Nephron progenitor cell (in vitro differentiated cells): ENCODE measurements around the gene AK2.

Experiments used
- DNase-seq: peaks from one replicate; pipeline ENCODE4 v3.0.0; 2021
- H3K27ac Mint-ChIP-seq: 2 replicates; pipeline ENCODE4 v1.8.0; 2021; ENCODE audit warnings: mild to moderate bottlenecking, moderate library complexity, mixed read lengths
- H3K27me3 Mint-ChIP-seq: 2 replicates; pipeline ENCODE4 v1.8.0; 2021; ENCODE audit warnings: mild to moderate bottlenecking, low read depth, mixed read lengths; ENCODE audit not compliant: poor library complexity
- H3K36me3 Mint-ChIP-seq: 2 replicates; pipeline ENCODE4 v1.8.0; 2021; ENCODE audit warnings: low read depth, mixed read lengths
- H3K4me1 Mint-ChIP-seq: 2 replicates; pipeline ENCODE4 v1.8.0; 2021; ENCODE audit warnings: mixed read lengths
- H3K4me3 Mint-ChIP-seq: 2 replicates; pipeline ENCODE4 v1.8.0; 2021; ENCODE audit warnings: mild to moderate bottlenecking, moderate library complexity, mixed read lengths
- H3K9me3 Mint-ChIP-seq: 2 replicates; pipeline ENCODE4 v1.8.0; 2021; ENCODE audit warnings: mild to moderate bottlenecking, moderate library complexity, mixed read lengths
- TF ChIP-seq, protein P1 (sequence below): fragments of 200-600 bp; sonication (generic); IDR thresholded peaks from 2 replicates; pipeline ENCODE4 v1.5.0; 2021; ENCODE audit warnings: antibody characterized with exemption

Gene AK2

DNA sequence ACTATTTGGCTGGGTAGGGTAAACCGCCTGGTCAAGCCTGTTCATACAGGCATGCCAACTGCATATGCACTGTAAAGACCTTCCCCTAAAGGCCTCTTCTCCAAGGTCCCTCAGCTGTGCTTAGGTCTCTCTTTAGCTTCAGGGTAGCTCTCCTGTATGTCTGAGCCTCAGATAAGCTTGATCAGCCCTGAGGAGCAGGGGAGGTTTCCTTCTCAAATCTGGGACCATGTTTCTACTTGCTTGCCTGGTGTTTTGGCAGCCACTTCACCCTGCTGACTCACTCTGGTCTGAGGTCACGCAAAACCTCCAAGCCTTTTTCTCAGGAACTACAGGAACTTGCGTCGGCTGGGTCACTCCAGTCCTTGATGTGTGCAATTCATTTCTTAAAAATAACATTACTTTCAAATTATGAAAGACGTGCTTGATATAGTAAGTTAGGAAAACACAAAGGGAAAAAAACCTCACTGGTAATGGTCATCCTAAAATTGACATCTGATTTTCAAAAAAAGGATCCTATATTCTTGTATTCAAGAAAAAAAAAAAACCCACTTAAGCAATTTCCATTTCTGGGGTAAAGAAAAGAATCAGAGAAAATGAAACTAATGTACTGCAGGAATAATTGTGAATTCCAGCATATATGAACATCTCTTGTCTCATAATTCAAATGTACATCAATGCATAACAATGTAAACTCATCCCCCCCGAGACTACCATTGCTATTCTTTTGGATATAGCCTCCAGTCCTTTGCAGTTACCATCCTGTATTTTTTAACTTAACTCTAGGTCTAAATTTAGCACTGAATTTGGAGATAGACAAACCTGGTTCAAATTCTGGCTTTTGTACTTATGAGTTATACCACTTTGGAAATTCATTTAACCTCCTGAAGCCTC, 47.3 kb downstream of the AK2 start:
- Mint-ChIP-seq H3K27ac (no peak overlapping the region), H3K9me3 (no peaks in the 10 kb centered on the region), H3K4me1 (peaks cover 24% of the 10 kb centered on the region), H3K4me3 (no peak overlapping the region), H3K36me3 (no peaks in the 10 kb centered on the region), H3K27me3 (peaks cover 16% of the 10 kb centered on the region)
- TF ChIP-seq, protein P1, sequence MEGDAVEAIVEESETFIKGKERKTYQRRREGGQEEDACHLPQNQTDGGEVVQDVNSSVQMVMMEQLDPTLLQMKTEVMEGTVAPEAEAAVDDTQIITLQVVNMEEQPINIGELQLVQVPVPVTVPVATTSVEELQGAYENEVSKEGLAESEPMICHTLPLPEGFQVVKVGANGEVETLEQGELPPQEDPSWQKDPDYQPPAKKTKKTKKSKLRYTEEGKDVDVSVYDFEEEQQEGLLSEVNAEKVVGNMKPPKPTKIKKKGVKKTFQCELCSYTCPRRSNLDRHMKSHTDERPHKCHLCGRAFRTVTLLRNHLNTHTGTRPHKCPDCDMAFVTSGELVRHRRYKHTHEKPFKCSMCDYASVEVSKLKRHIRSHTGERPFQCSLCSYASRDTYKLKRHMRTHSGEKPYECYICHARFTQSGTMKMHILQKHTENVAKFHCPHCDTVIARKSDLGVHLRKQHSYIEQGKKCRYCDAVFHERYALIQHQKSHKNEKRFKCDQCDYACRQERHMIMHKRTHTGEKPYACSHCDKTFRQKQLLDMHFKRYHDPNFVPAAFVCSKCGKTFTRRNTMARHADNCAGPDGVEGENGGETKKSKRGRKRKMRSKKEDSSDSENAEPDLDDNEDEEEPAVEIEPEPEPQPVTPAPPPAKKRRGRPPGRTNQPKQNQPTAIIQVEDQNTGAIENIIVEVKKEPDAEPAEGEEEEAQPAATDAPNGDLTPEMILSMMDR = no peak
- no peak for DNase-seq

DNA sequence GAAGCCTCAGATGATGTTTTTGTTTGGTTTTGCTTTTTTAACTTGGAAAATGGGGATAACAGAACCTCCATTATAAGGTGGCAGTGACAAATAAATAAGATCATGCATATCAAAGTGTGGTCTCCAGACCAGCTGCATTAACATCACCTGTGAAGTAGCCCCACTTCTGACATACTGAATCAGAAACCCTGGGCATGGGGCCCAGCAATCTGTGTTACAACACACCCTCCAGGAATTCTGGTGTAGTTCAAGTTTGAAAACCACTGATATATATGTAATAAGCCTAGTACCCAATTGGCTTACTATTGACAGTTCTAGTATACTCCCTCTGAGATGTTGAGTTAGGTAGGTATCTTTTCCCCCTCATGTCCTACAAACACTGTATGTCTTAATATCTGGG, 48.0 kb downstream of the AK2 start:
- H3K27me3 Mint-ChIP-seq = peaks cover 20% of the 10 kb centered on the region
- no peak overlapping the region for H3K4me3 Mint-ChIP-seq
- TF ChIP-seq, protein P1 = no peak
- H3K9me3 Mint-ChIP-seq = no peaks in the 10 kb centered on the region
- peaks cover 24% of the 10 kb centered on the region for H3K4me1 Mint-ChIP-seq
- no peaks in the 10 kb centered on the region for H3K36me3 Mint-ChIP-seq
- no peak for DNase-seq
- H3K27ac Mint-ChIP-seq = no peak overlapping the region

DNA sequence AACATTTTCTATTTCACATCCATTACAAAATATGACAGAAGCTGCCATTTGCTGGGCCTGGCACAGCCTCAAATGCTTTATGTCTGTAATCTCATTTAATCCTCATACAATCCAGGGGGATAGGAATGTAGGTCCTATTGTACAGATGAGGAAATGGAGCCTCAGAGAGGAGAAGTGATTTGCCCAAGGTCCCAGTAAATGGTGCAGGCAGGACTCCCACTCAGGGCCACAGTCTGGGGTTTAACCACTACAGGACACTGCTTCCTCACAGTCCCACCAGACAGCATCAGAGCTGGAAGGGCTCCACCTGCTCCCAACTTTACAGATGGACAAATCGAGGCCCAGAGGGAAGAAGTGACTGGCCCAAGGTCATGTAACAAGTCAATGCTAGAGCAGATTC, 51.5 kb downstream of the AK2 start:
- DNase-seq = no peak
- TF ChIP-seq, protein P1 = no peak
- no peaks in the 10 kb centered on the region for H3K9me3 Mint-ChIP-seq
- H3K4me3 Mint-ChIP-seq = no peak overlapping the region
- H3K4me1 Mint-ChIP-seq = peaks cover 12% of the 10 kb centered on the region
- H3K27ac Mint-ChIP-seq = no peak overlapping the region
- H3K36me3 Mint-ChIP-seq = no peaks in the 10 kb centered on the region
- peaks cover 21% of the 10 kb centered on the region for H3K27me3 Mint-ChIP-seq

DNA sequence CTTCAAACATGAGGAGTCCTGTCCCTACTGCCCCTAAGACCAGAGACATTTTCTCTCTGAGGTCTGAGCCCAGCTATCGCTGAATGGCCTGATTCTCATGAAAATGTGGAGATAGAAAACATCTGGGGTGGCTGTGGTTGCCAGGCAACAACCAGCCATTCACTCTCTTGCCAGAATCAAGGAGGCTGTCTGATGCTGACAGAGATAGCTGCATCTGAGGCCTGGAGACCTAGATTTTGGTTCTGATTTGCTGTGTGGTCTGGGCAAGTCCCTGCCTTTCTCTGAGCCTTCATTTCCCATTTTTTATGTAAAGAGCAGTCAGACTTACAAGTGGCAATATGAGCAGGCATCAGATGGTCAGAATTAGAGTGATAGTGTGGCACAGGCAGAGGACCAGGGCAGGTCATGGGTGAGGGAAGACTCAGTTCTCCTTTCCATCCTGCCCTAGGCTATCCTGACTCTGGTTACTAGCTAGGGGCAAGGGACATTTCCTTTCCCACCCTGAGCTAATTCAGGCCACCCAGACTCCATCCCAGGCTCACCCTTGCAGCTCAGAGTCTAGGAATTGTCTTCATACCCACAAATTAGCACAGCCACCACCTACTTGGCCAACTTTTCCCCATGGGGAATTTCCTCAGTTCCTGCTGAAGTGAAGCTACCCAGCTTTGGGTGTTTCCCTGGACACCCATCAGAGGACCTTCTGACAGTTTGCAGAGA, 52.1 kb downstream of the AK2 start:
- H3K27ac Mint-ChIP-seq = no peak overlapping the region
- peaks cover 12% of the 10 kb centered on the region for H3K4me1 Mint-ChIP-seq
- no peak overlapping the region for H3K4me3 Mint-ChIP-seq
- H3K9me3 Mint-ChIP-seq = no peaks in the 10 kb centered on the region
- DNase-seq = no peak
- TF ChIP-seq, protein P1 = no peak
- no peaks in the 10 kb centered on the region for H3K36me3 Mint-ChIP-seq
- peaks cover 27% of the 10 kb centered on the region for H3K27me3 Mint-ChIP-seq

DNA sequence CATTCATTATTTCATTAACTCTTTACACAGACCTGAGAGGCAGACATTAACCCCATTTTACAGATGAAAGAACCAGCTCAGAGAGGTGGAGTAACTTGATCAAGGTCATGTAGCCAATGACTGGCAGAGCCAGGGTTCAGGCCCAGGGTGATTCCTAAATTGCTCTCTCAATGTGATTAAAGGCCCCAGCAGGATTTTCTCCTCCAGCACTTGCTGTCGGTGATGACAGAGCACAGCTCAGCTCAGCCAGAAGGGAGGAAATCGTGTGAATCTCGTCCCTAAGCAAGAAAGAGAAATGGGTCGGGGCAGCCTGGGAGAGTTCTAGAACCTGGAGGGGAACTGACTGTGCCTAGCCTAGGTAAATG, 52.6 kb downstream of the AK2 start:
- Mint-ChIP-seq H3K27me3 (peaks cover 27% of the 10 kb centered on the region), H3K4me3 (no peak overlapping the region), H3K36me3 (no peaks in the 10 kb centered on the region), H3K4me1 (peaks cover 7% of the 10 kb centered on the region), H3K27ac (no peak overlapping the region), H3K9me3 (no peaks in the 10 kb centered on the region)
- no peak for DNase-seq
- TF ChIP-seq, protein P1 = no peak
